Transverse colon (tissue), 4 donors: ENCODE data around the gene RTKN.

Experiments used
- CTCF ChIP-seq, 5 experiments: fragments of 200-600 bp in 3 of 5; fragments of 450-650 bp in 2 of 5; sonication (generic) in 3 of 5; IDR thresholded peaks; 1 replicate in 2 of 5; 2 replicates in 3 of 5; pipeline ENCODE4 v1.5.1; 2016 to 2017; ENCODE audit warnings: antibody characterized with exemption in 5 of 5, inconsistent platforms in 3 of 5, mild to moderate bottlenecking in 2 of 5, moderate library complexity in 1 of 5
- EP300 ChIP-seq: sonication (generic); formaldehyde crosslinking; IDR thresholded peaks from one replicate; pipeline ENCODE4 v1.6.1; 2017; ENCODE audit warnings: antibody characterized with exemption, low read depth
- POLR2A ChIP-seq: fragments of 450-650 bp; IDR thresholded peaks from one replicate; pipeline ENCODE4 v1.6.1; 2016; ENCODE audit warnings: antibody characterized with exemption, mild to moderate bottlenecking, moderate library complexity
- POLR2AphosphoS5 ChIP-seq, 3 donors: sonication (generic); formaldehyde crosslinking; IDR thresholded peaks; one replicate each; pipeline ENCODE4 v1.6.1; 2016; ENCODE audit warnings: antibody characterized with exemption in 3 of 3

- TF ChIP-seq CTCF (IDR thresholded peaks at IDR 0.05): no peak
- no peak for TF ChIP-seq POLR2AphosphoS5 (IDR thresholded peaks at IDR 0.05)
- no peak for TF ChIP-seq POLR2A
- TF ChIP-seq EP300: no peak
Observed at GRCh38 chr2:74439373-74439772, 2.4 kb downstream of the RTKN start.
